Islet of Langerhans (tissue), 1 donor: ENCODE data around the gene GPC3.
"Not testable (repeated sequence)": the region's sequence is repeated elsewhere in the genome, so short reads cannot be mapped to it uniquely, and the experiment has no call there.

ENCODE experiments used
- FAIRE-seq: peaks from one replicate; lab custom pipeline; 2011; peaks lifted over from hg19 to GRCh38; lab: Jason Lieb, UNC

GPC3 gene

GRCh38 chrX:133550665-133551485 lies 434.5 kb downstream of the GPC3 start:
- FAIRE-seq: no peak

DNA sequence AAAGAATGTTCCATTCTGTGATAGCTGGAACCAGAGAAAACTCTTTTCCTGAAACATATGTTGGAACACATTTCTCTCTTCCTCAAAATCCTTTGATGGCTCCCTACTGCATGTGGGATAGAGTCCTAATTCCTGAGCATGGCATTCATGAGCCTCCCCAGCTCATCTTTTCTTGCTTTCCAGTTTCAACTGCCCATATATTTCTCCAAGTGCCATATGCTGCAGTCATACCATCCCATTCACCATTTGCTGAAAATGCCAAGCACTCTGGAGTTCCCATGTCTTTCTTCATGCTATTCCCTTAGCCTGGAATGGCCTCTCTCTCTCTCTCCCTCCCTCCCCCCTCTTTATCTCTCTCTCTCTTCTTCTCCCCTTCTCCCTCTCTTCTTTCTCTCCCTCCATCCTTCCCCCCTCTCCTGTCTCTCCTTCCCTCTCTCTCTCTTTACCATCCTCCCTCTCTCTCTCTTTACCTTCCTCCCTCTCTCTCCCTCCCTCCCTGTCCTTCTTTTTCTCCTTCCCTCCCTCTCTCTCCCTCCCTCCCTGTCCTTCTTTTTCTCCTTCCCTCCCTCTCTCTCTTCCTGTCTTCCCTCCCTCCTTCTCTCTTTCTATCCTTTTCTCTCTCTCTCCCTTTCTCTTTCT lies 436.0 kb downstream of the GPC3 start:
- FAIRE-seq: no peak

- FAIRE-seq: no peak
Measured at GRCh38 chrX:133546441-133546840, 439.0 kb downstream of the GPC3 start.

- FAIRE-seq: no peak
Measured at GRCh38 chrX:133544778-133545177, 440.6 kb downstream of the GPC3 start.

DNA sequence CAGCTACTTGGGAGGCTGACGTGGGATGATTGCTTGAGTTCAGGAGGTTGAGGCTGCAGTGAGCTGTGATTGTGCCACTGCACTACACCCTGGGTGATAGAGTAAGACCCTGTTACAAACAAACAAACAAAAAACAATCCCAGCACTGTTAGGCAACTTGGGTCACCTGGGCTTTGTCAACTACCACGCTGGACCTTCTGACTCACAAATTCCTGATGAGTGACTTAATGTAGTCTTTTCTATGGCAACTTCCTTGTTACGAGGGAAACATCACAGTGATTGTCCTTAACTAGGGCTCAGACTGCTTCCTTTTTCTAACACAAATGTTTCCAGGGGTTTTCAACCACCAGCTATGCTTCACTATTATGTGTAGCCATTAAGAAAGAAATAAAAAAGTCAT lies 441.3 kb downstream of the GPC3 start:
- no peak for FAIRE-seq

GRCh38 chrX:133543654-133544053 lies 441.7 kb downstream of the GPC3 start:
- FAIRE-seq: no peak

DNA sequence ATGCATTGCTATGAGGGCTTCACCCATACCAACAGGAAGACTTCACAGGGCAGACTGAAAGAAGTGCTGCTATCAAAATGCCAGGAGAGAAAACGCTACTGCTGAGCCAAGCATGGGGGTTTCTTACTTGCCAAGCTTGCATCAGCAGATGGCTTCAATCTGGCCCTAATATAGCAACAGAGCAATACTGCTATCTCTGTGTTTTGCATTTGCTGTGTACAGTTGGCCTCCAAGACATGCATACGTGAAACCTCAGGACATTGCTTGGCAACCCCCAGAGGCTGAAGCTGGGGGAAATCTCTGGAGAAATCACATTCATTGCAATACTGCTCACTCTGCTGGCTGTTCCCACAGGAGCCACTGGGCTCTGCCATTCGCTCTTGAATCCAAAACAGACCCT lies 442.9 kb downstream of the GPC3 start:
- FAIRE-seq: no peak

- FAIRE-seq: no peak
Measured at GRCh38 chrX:133541021-133541420, 444.4 kb downstream of the GPC3 start.

DNA sequence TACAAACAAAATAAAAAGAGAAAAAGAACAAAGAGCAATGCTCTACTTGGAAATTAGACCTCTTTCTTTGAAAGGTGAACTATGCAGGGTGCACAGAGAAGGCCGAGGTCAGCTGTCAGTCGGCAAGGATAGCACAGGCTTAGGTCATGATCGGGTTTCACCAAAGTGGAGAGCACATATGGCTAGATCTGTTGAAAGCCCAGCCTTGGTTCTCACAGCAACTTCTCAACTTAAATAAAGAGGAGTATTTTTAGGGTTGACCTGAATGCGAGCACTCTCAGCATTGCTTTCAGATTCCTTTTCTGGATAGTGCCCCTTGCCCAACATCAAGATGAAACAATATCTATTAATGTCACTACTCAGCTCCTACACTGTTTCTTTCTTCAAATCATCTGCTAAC lies 447.2 kb downstream of the GPC3 start:
- FAIRE-seq: no peak

- FAIRE-seq: no peak
Measured at GRCh38 chrX:133537142-133537541, 448.3 kb downstream of the GPC3 start.

- FAIRE-seq: no peak
Measured at GRCh38 chrX:133535066-133535465, 450.3 kb downstream of the GPC3 start.

DNA sequence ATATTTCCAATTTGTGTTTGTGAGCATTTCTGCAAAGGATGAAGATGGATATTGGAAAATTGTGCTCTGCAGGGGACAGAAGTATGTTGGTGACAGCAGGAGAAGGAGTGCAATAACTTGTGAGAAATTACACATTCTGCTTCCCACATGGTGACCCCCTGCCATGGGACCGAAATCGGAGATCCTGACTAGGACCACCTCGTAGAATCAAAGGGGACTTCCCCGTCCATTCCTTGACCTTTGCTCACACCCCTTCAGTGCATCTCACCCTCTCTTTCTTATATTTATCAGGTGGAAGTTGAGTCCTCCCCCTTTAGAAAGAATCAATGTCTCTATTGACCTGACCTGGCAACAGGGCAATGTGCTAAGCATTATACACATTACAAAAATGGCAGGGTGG lies 451.2 kb downstream of the GPC3 start:
- FAIRE-seq: no peak

GRCh38 chrX:133533249-133533648 lies 452.1 kb downstream of the GPC3 start:
- FAIRE-seq: no peak

DNA sequence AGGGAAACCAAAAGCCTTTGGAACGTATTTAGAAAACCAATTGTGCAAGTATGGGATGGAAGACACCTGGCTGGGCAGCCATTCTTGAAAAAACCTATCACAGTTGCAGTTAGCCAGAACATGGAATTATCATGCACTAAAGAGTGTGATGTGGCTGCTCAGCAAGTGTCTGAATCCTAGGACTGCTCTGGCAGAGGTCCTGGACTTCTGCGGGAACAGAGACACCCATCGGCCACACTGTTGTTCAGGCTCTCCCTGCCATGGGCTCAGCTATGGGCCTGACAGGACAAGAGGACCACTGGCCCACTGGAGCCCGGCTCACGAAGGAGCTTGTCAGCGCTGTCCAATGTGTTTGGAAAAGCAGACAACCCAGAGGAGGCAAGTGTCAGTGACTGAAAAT lies 454.4 kb downstream of the GPC3 start:
- no peak for FAIRE-seq

DNA sequence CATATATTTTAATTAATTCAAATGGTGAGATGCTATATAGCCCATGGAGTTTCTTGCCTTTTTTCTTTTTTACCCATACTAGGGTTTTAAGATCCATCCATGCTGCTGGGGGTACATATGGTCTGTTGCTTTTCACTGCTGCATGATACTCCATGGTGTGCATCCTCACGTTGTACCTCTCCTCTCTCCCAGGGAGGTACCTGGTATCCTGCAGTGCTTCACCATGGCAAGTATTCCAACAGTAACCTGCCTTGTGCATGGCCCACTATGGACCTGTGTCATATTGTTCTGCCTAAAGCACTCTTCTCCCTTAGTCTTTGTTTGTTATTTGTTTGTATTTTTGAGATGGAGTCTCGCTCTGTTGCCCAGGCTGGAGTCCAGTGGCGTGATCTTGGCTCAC lies 455.8 kb downstream of the GPC3 start:
- no peak for FAIRE-seq

- no peak for FAIRE-seq
Measured at GRCh38 chrX:133527825-133528224, 457.6 kb downstream of the GPC3 start.

GRCh38 chrX:133527415-133527814 lies 458.0 kb downstream of the GPC3 start:
- FAIRE-seq: no peak

- not testable (repeated sequence) for FAIRE-seq
Measured at GRCh38 chrX:133526773-133527172, 458.6 kb downstream of the GPC3 start.

GRCh38 chrX:133523526-133523925 lies 461.9 kb downstream of the GPC3 start:
- FAIRE-seq: no peak

GRCh38 chrX:133523081-133523487 lies 462.3 kb downstream of the GPC3 start:
- FAIRE-seq: no peak

GRCh38 chrX:133516686-133517085 lies 468.7 kb downstream of the GPC3 start:
- no peak for FAIRE-seq

DNA sequence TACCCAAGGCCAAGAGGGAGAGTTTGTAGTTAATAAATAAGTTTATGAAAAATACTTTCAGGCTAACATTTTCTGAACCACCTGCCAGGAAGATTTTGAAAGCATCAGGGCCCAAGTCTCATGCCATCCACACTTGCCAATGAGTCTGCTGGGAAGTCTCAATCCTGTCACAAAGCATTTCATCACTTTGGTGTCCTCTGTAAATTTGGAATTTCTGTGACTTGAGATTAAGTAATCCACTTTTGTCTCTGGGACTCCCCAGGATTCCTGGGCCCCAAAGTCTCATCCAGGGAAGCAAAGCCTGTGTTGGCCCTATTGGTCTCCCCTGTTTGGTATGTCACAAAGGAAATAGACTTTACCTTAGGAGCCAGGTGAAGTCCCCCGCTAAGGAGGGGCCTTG lies 470.9 kb downstream of the GPC3 start:
- FAIRE-seq: no peak

DNA sequence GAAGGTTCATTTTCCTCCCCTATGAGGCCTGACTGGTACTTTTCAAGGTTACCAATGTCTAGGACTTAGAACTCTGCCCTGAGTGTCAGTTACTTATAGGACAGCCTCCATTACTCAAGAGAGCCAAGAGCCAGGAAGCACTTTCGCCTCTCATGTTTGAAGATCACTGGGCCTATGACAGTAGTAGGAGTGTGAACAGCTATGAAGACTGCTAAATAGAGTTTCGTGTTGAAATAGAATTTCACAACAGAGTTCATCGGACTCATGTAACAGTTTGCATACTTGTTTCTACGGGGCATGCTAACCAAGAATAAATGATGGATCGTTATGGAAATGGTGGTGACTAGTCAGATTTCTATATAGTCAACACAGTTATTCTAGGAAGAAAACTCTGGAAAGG lies 472.3 kb downstream of the GPC3 start:
- FAIRE-seq: no peak

- no peak for FAIRE-seq
Measured at GRCh38 chrX:133511041-133511440, 474.4 kb downstream of the GPC3 start.
